H1 (cell line): ENCODE data around the gene MADD. TPM values are rescaled to one million over a fixed set of nuclear protein-coding genes. Genes with fewer than 3 reads are reported as not detected.

ENCODE experiments used
- CTCF ChIA-PET: fragments of 300-600 bp; sonication (Branson Sonifier 250); formaldehyde crosslinking; loops from one replicate; lab custom pipeline; 2021; ENCODE audit not compliant: partially characterized antibody; lab: Charles Lee
- POLR2A ChIA-PET: fragments of 300-600 bp; sonication (Branson Sonifier 250); formaldehyde crosslinking; loops from one replicate; lab custom pipeline; 2021; ENCODE audit warnings: inconsistent platforms; ENCODE audit not compliant: partially characterized antibody; lab: Charles Lee
- DNase-seq, 2 experiments: peaks; one replicate each; pipeline versions ENCODE4 v3.0.0 to v3.0.0-alpha.2; 2010 to 2022; ENCODE audit warnings: low spot score in 2 of 2, low read depth in 1 of 2, mixed read lengths in 1 of 2
- FAIRE-seq: peaks from 2 replicates; lab custom pipeline; 2011; peaks lifted over from hg19 to GRCh38; lab: Jason Lieb, UNC
- H2AFZ ChIP-seq: 2 replicates; pipeline ENCODE4 v1.8.1; 2012; ENCODE audit warnings: low read length, inconsistent platforms
- H2AK5ac ChIP-seq: 2 replicates; pipeline ENCODE4 v1.6.1; 2013; ENCODE audit warnings: low read depth, low read length
- H2BK120ac ChIP-seq: replicated peaks from 2 replicates; pipeline ENCODE3; 2013; ENCODE audit warnings: low read depth, low read length, inconsistent platforms
- H2BK12ac ChIP-seq: 2 replicates; pipeline ENCODE4 v1.6.1; 2013; ENCODE audit warnings: low read depth, low read length
- H2BK15ac ChIP-seq: 2 replicates; pipeline ENCODE4 v1.6.1; 2013; ENCODE audit warnings: low read length
- H2BK20ac ChIP-seq: 2 replicates; pipeline ENCODE4 v1.6.1; 2013; ENCODE audit warnings: low read length
- H2BK5ac ChIP-seq: 2 replicates; pipeline ENCODE4 v1.6.1; 2013; ENCODE audit warnings: low read depth, low read length
- H3K14ac ChIP-seq: 2 replicates; pipeline ENCODE4 v1.6.1; 2013; ENCODE audit warnings: inconsistent platforms; ENCODE audit not compliant: insufficient read length
- H3K18ac ChIP-seq: 2 replicates; pipeline ENCODE4 v1.6.1; 2013; ENCODE audit warnings: low read length; ENCODE audit errors: extremely low read depth
- H3K23ac ChIP-seq: 2 replicates; pipeline ENCODE4 v1.6.1; 2013; ENCODE audit warnings: inconsistent platforms; ENCODE audit not compliant: insufficient read length
- H3K23me2 ChIP-seq: 2 replicates; pipeline ENCODE4 v1.6.1; 2013; ENCODE audit warnings: low read depth, low read length
- H3K27ac ChIP-seq: 2 replicates; pipeline ENCODE4 v1.6.1; 2011; ENCODE audit warnings: low read depth, low read length, inconsistent platforms
- H3K27me3 ChIP-seq, 4 experiments: replicated peaks in 1 of 4; 1 replicate in 1 of 4; 2 replicates in 3 of 4; pipeline versions ENCODE4 v1.6.1 to v1.8.1; 2011 to 2013; ENCODE audit warnings: low read length in 3 of 4, mild to moderate bottlenecking in 3 of 4, inconsistent platforms in 2 of 4, mixed read lengths in 2 of 4, moderate library complexity in 1 of 4; ENCODE audit not compliant: control insufficient read depth in 3 of 4, insufficient read depth in 3 of 4; ENCODE audit errors: extremely low read depth in 1 of 4
- H3K36me3 ChIP-seq, 4 experiments: 2 replicates each; pipeline versions ENCODE4 v1.6.1 to v1.8.1; 2011 to 2013; ENCODE audit warnings: mild to moderate bottlenecking in 4 of 4, low read length in 3 of 4, moderate library complexity in 2 of 4, control low read depth in 1 of 4, inconsistent platforms in 1 of 4; ENCODE audit not compliant: insufficient read depth in 4 of 4, control insufficient read depth in 2 of 4
- H3K4ac ChIP-seq: replicated peaks from 2 replicates; pipeline ENCODE3; 2013; ENCODE audit warnings: low read length, low read depth, mixed read lengths, inconsistent platforms; ENCODE audit not compliant: insufficient read length
- H3K4me1 ChIP-seq, 4 experiments: replicated peaks in 1 of 4; 1 replicate in 1 of 4; 2 replicates in 3 of 4; pipeline versions ENCODE4 v1.6.1 to v1.8.1; 2011 to 2013; ENCODE audit warnings: low read length in 3 of 4, inconsistent platforms in 2 of 4, mixed read lengths in 1 of 4; ENCODE audit not compliant: insufficient read depth in 4 of 4, control insufficient read depth in 3 of 4
- H3K4me2 ChIP-seq, 2 experiments: 2 replicates each; pipeline versions ENCODE4 v1.6.1 to v1.8.1; 2011 to 2013; ENCODE audit warnings: low read depth in 2 of 2, low read length in 2 of 2, control low read depth in 1 of 2, inconsistent platforms in 1 of 2, mild to moderate bottlenecking in 1 of 2; ENCODE audit not compliant: insufficient read depth in 1 of 2
- H3K4me3 ChIP-seq, 4 experiments: fragments of 200-600, 300-600 bp in 1 of 4; sonication (generic), shearing (Covaris generic), sonication (Bioruptor Twin) in 1 of 4; 2 replicates each; pipeline versions ENCODE4 v1.5.1 to v1.8.1; 2011 to 2016; ENCODE audit warnings: low read length in 4 of 4, low read depth in 3 of 4, control low read depth in 2 of 4, inconsistent platforms in 2 of 4, mild to moderate bottlenecking in 2 of 4, mixed read lengths in 1 of 4, moderate library complexity in 1 of 4; ENCODE audit not compliant: insufficient read depth in 2 of 4; ENCODE audit errors: extremely low read depth in 1 of 4
- H3K56ac ChIP-seq: replicated peaks from 2 replicates; pipeline ENCODE3; 2013; ENCODE audit warnings: low read depth, mild to moderate bottlenecking, mixed read lengths, low read length, inconsistent platforms; ENCODE audit not compliant: insufficient read length
- H3K79me1 ChIP-seq: 2 replicates; pipeline ENCODE4 v1.6.1; 2013; ENCODE audit warnings: low read depth, low read length, control low read depth
- H3K79me2 ChIP-seq, 2 experiments: 2 replicates each; pipeline versions ENCODE4 v1.6.1 to v1.8.1; 2012 to 2013; ENCODE audit warnings: low read length in 2 of 2, mild to moderate bottlenecking in 2 of 2, inconsistent platforms in 1 of 2; ENCODE audit not compliant: insufficient read depth in 2 of 2, control insufficient read depth in 1 of 2
- H3K9ac ChIP-seq, 4 experiments: replicated peaks in 1 of 4; 1 replicate in 1 of 4; 2 replicates in 3 of 4; pipeline versions ENCODE4 v1.6.1 to v1.8.1; 2011 to 2013; ENCODE audit warnings: low read depth in 3 of 4, low read length in 3 of 4, control low read depth in 2 of 4, mild to moderate bottlenecking in 2 of 4, moderate library complexity in 2 of 4, inconsistent platforms in 1 of 4; ENCODE audit errors: extremely low read depth in 1 of 4
- H3K9me3 ChIP-seq, 2 experiments: 2 replicates each; pipeline versions ENCODE4 v1.6.1 to v1.8.1; 2012 to 2013; ENCODE audit warnings: mild to moderate bottlenecking in 2 of 2, moderate library complexity in 2 of 2, control low read depth in 1 of 2, inconsistent platforms in 1 of 2, low read depth in 1 of 2, low read length in 1 of 2, mixed read lengths in 1 of 2; ENCODE audit not compliant: insufficient read depth in 2 of 2
- H4K20me1 ChIP-seq, 2 experiments: replicated peaks in 1 of 2; 2 replicates each; pipeline versions ENCODE3 to v1.8.1; 2011 to 2013; ENCODE audit warnings: inconsistent platforms in 2 of 2, low read length in 2 of 2, mild to moderate bottlenecking in 1 of 2; ENCODE audit not compliant: insufficient read depth in 2 of 2, control insufficient read depth in 1 of 2
- H4K5ac ChIP-seq: 2 replicates; pipeline ENCODE4 v1.6.1; 2013; ENCODE audit warnings: low read length, low read depth, mixed read lengths, inconsistent platforms; ENCODE audit not compliant: insufficient read length
- H4K8ac ChIP-seq: 2 replicates; pipeline ENCODE4 v1.8.0; 2013; ENCODE audit warnings: mild to moderate bottlenecking, moderate library complexity, low read length, inconsistent platforms; ENCODE audit not compliant: insufficient read depth; ENCODE audit errors: extremely low read depth
- H4K91ac ChIP-seq: replicated peaks from 2 replicates; pipeline ENCODE3; 2013; ENCODE audit warnings: low read length, mixed read lengths, inconsistent platforms; ENCODE audit not compliant: insufficient read length
- BRCA1 ChIP-seq: IDR thresholded peaks from 2 replicates; pipeline ENCODE4 v1.6.1; 2012; ENCODE audit warnings: low read depth, low read length, improper control_type of control experiment
- TCF12 ChIP-seq: IDR thresholded peaks from 2 replicates; pipeline ENCODE4 v1.6.1; 2011; ENCODE audit warnings: low read depth, mild to moderate bottlenecking, low read length
- WGBS, 2 experiments: shearing (Covaris generic) in 1 of 2; methylation state at CpG; one replicate each; pipeline versions ENCODE4 v1.1.6 to v1.1.7; 2013 to 2015; ENCODE audit warnings: low lambda C conversion rate in 2 of 2, mixed read lengths in 2 of 2, inconsistent platforms in 1 of 2, low coverage in 1 of 2, missing lambda C conversion rate in 1 of 2; ENCODE audit not compliant: insufficient replicate concordance in 2 of 2, insufficient coverage in 1 of 2, insufficient read length in 1 of 2; ENCODE audit errors: extremely low coverage in 1 of 2, missing lambda C conversion rate in 1 of 2; 5-methylcytosine and 5-hydroxymethylcytosine counted together
- polyA plus RNA-seq, 7 experiments: library from polyadenylated mRNA; depleted of rRNA in 3 of 7; stranded (reverse) in 5 of 7; unstranded in 2 of 7; fragments of >200 nt in 5 of 7; fragments of 200-250 nt in 2 of 7; gene quantifications; 1 replicate in 5 of 7; 2 replicates in 1 of 7; 4 replicates in 1 of 7; pipeline versions ENCODE4 v1.2.1 to v1.2.3, GENCODE V29; 2011 to 2013; ENCODE audit warnings: missing spikeins in 2 of 7, mixed read lengths in 2 of 7
- total RNA-seq: library from RNA; stranded (reverse); fragmentation: NEBNext Ultra II Directional; extraction: Animal tissue kit (Norgen Biotek cat#: 25700); gene quantifications from 2 replicates; pipeline ENCODE4 v1.2.1, GENCODE V29; 2021

MADD gene
- total and polyA plus RNA-seq, 2 of the 8 experiments (the other 6 are each of a cell fraction or from before 2014, with no cell fraction given), result 32.5 to 45.4 TPM

DNA sequence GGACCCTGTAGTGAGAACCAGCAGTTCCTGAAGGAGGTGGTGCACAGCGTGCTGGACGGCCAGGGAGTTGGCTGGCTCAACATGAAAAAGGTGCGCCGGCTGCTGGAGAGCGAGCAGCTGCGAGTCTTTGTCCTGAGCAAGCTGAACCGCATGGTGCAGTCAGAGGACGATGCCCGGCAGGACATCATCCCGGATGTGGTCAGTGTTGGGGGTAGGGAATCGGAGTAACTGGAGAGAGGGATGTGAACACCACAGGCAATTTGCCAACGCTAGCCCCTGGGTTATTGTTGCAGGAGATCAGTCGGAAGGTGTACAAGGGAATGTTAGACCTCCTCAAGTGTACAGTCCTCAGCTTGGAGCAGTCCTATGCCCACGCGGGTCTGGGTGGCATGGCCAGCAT is 19.9 kb downstream of the MADD start:
- no peaks in the 10 kb centered on the region for H3K27me3 ChIP-seq
- no peaks in the 10 kb centered on the region for H3K9me3 ChIP-seq
- H3K4me2 ChIP-seq, result no peak overlapping the region
- H3K27ac ChIP-seq, result no peak overlapping the region
- no peak overlapping the region for H2BK20ac ChIP-seq
- H3K23ac ChIP-seq, result no peak overlapping the region
- no peak overlapping the region for H3K4me3 ChIP-seq
- H3K4me1 ChIP-seq, result no peaks in the 10 kb centered on the region
- H3K36me3 ChIP-seq, result peaks cover 23 to 64% (median 48%) of the 10 kb centered on the region in 4 experiments
- H4K8ac ChIP-seq, result no peak overlapping the region
- DNase-seq (no peak), FAIRE-seq (no peak)
- ChIA-PET CTCF (interaction anchor here (0.7 to 1.3 kb wide), 3 partner anchors 32 to 55 kb away, joined by 3 to 4 read pairs (median 3); partner anchors contain the start of gene ACP2), POLR2A (interaction anchor here (1.2 to 1.4 kb wide), 2 partner anchors 9 to 10 kb away, joined by 3 read pairs; no protein-coding TSS in a partner anchor)
- H2BK5ac ChIP-seq, result no peak overlapping the region
- H3K14ac ChIP-seq, result no peak overlapping the region
- H3K4ac ChIP-seq, result no peak overlapping the region
- H3K23me2 ChIP-seq, result no peaks in the 10 kb centered on the region
- WGBS, 2 experiments, result 90% methylated on average over 15 of the region's 15 CpGs; no CpG with 5 or more reads in 1 of the 2 experiments
- no peak overlapping the region for H3K18ac ChIP-seq
- no peak for TF ChIP-seq TCF12
- no peak for TF ChIP-seq BRCA1
- no peak overlapping the region for H3K9ac ChIP-seq
- H2BK15ac ChIP-seq, result no peak overlapping the region
- no peak overlapping the region for H2AFZ ChIP-seq
- H4K91ac ChIP-seq, result no peak overlapping the region
- H4K20me1 ChIP-seq, result peaks cover 2 to 5% of the 10 kb centered on the region in 2 experiments
- no peak overlapping the region for H3K56ac ChIP-seq
- no peak overlapping the region for H2AK5ac ChIP-seq
- H2BK12ac ChIP-seq, result no peak overlapping the region
- H2BK120ac ChIP-seq, result no peak overlapping the region
- H3K79me1 ChIP-seq, result no peaks in the 10 kb centered on the region
- no peaks in the 10 kb centered on the region for H3K79me2 ChIP-seq
- H4K5ac ChIP-seq, result no peak overlapping the region
